A549 (cell line): ENCODE data around the gene MAPK6. TPM values are rescaled to one million over a fixed set of nuclear protein-coding genes. Genes with fewer than 3 reads are reported as not detected.

Source experiments
- CBX2 ChIP-seq: fragments of 200-600 bp; sonication (generic); IDR thresholded peaks from 2 replicates; pipeline ENCODE4 v1.6.1; 2016; ENCODE audit warnings: low read depth, mild to moderate bottlenecking, borderline replicate concordance
- CBX8 ChIP-seq: fragments of 200-600 bp; sonication (generic); IDR thresholded peaks from 2 replicates; pipeline ENCODE4 v1.6.1; 2016
- CHD2 ChIP-seq: fragments of 150-350 bp; IDR thresholded peaks from 2 replicates; pipeline ENCODE4 v1.6.1; 2014; ENCODE audit warnings: low read length; ENCODE audit not compliant: partially characterized antibody
- ESRRA ChIP-seq: fragments of 150-350 bp; IDR thresholded peaks from 2 replicates; pipeline ENCODE4 v1.6.1; 2014; ENCODE audit warnings: mild to moderate bottlenecking, low read length, borderline replicate concordance
- FOSB ChIP-seq: fragments of 250-450 bp; sonication (Bioruptor Pico); IDR thresholded peaks from 2 replicates; pipeline ENCODE4 v1.5.0; 2020; ENCODE audit warnings: mild to moderate bottlenecking, moderate library complexity
- FOXS1 ChIP-seq: fragments of 250-450 bp; sonication (Bioruptor Pico); IDR thresholded peaks from 2 replicates; pipeline ENCODE4 v1.5.0; 2020; ENCODE audit warnings: mild to moderate bottlenecking, moderate library complexity
- GATA3 ChIP-seq: IDR thresholded peaks from 2 replicates; pipeline ENCODE4 v1.6.1; 2012; ENCODE audit warnings: borderline replicate concordance
- HDAC2 ChIP-seq: fragments of 200-600 bp; sonication (generic); IDR thresholded peaks from 2 replicates; pipeline ENCODE4 v1.6.1; 2016
- HOXA7 ChIP-seq: fragments of 250-450 bp; sonication (Bioruptor Pico); IDR thresholded peaks from 2 replicates; pipeline ENCODE4 v1.5.0; 2020; ENCODE audit warnings: mild to moderate bottlenecking, moderate library complexity
- HOXB13 ChIP-seq: fragments of 250-450 bp; sonication (Bioruptor Pico); IDR thresholded peaks from 2 replicates; pipeline ENCODE4 v1.5.0; 2020; ENCODE audit warnings: low read depth, mild to moderate bottlenecking, moderate library complexity
- KDM1A ChIP-seq: fragments of 200-600 bp; sonication (generic); IDR thresholded peaks from 2 replicates; pipeline ENCODE4 v1.6.1; 2016; ENCODE audit warnings: low read depth, mild to moderate bottlenecking
- MAZ ChIP-seq: fragments of 150-350 bp; IDR thresholded peaks from 2 replicates; pipeline ENCODE4 v1.6.1; 2014; ENCODE audit warnings: antibody characterized with exemption, low read depth, low read length, borderline replicate concordance
- MYC ChIP-seq: IDR thresholded peaks from 2 replicates; pipeline ENCODE4 v1.6.1; 2012; ENCODE audit warnings: mild to moderate bottlenecking, inconsistent platforms, low read length, improper control_type of control experiment, borderline replicate concordance
- NFE2L2 ChIP-seq: fragments of 150-350 bp; conservative IDR thresholded peaks from 2 replicates; pipeline ENCODE4 v1.6.1; 2014; ENCODE audit warnings: low read length
- NR3C1 ChIP-seq: fragments of >200 bp; sonication (Bioruptor Twin); formaldehyde crosslinking; IDR thresholded peaks from 3 replicates; pipeline ENCODE4 v1.6.1; 2017
- PHF8 ChIP-seq: fragments of 200-600 bp; sonication (generic); IDR thresholded peaks from 2 replicates; pipeline ENCODE4 v1.6.1; 2016; ENCODE audit warnings: low read depth, mild to moderate bottlenecking, antibody characterized with exemption, moderate library complexity, borderline replicate concordance
- POLR2A ChIP-seq: IDR thresholded peaks from 2 replicates; pipeline ENCODE4 v1.6.1; 2012; ENCODE audit warnings: mild to moderate bottlenecking, low read length
- POLR2AphosphoS2 ChIP-seq: conservative IDR thresholded peaks from 2 replicates; pipeline ENCODE4 v1.6.1; 2012; ENCODE audit warnings: low read length, improper control_type of control experiment, inconsistent platforms
- RAD21 ChIP-seq, 2 experiments: fragments of >200 bp in 1 of 2; sonication (Bioruptor Twin) in 1 of 2; formaldehyde crosslinking in 1 of 2; IDR thresholded peaks in 1 of 2; conservative IDR thresholded peaks in 1 of 2; 2 replicates in 1 of 2; 3 replicates in 1 of 2; pipeline ENCODE4 v1.6.1; 2012 to 2018; ENCODE audit warnings: inconsistent platforms in 1 of 2
- RARB ChIP-seq: fragments of 250-450 bp; sonication (Bioruptor Pico); IDR thresholded peaks from 2 replicates; pipeline ENCODE4 v1.8.0; 2021; ENCODE audit warnings: mild to moderate bottlenecking, moderate library complexity
- RCOR1 ChIP-seq: fragments of 150-350 bp; IDR thresholded peaks from 2 replicates; pipeline ENCODE4 v1.6.1; 2014; ENCODE audit warnings: antibody characterized with exemption, low read length, low read depth
- REST ChIP-seq: fragments of 200-600 bp; sonication (generic); IDR thresholded peaks from 2 replicates; pipeline ENCODE4 v1.6.1; 2016; ENCODE audit warnings: antibody characterized with exemption, mild to moderate bottlenecking, moderate library complexity
- RFX5 ChIP-seq: fragments of 450-650 bp; IDR thresholded peaks from 2 replicates; pipeline ENCODE4 v1.7.1; 2014; ENCODE audit warnings: antibody characterized with exemption, mild to moderate bottlenecking, moderate library complexity
- TP53 ChIP-seq: fragments of 250-450 bp; sonication (Bioruptor Pico); IDR thresholded peaks from 2 replicates; pipeline ENCODE4 v1.5.0; 2021; ENCODE audit warnings: mild to moderate bottlenecking, moderate library complexity
- ZFP36 ChIP-seq: fragments of 450-650 bp; IDR thresholded peaks from 2 replicates; pipeline ENCODE4 v1.6.1; 2014; ENCODE audit warnings: borderline replicate concordance; ENCODE audit not compliant: partially characterized antibody
- ZNF302 ChIP-seq: fragments of 250-450 bp; sonication (Bioruptor Pico); IDR thresholded peaks from 2 replicates; pipeline ENCODE4 v1.9.0; 2021; ENCODE audit warnings: inconsistent platforms, mild to moderate bottlenecking, moderate library complexity
- polyA plus RNA-seq, 4 experiments: library from polyadenylated mRNA; depleted of rRNA in 3 of 4; stranded (reverse); fragments of >200 nt; fragmentation: RNase III in 1 of 4; extraction: RNeasy Plus Mini Kit Qiagen cat#74134 plus additional on column Dnase treatment in 1 of 4; gene quantifications; 2 replicates in 3 of 4; 3 replicates in 1 of 4; pipeline ENCODE4 v1.2.3, GENCODE V29; 2011 to 2017
- TF ChIP-seq, protein P1 (sequence below): fragments of >200 bp; sonication (Bioruptor Twin); formaldehyde crosslinking; IDR thresholded peaks from 2 replicates; pipeline ENCODE4 v1.6.1; 2016
- TF ChIP-seq, protein P2 (sequence below): fragments of 450-650 bp; IDR thresholded peaks from 2 replicates; pipeline ENCODE4 v1.6.1; 2014; ENCODE audit warnings: antibody characterized with exemption
- TF ChIP-seq, protein P3 (sequence below): fragments of 250-450 bp; sonication (Bioruptor Pico); IDR thresholded peaks from 2 replicates; pipeline ENCODE4 v1.5.0; 2020; ENCODE audit warnings: low read depth, mild to moderate bottlenecking, moderate library complexity
- TF ChIP-seq, protein P4 (sequence below): IDR thresholded peaks from 2 replicates; pipeline ENCODE4 v1.6.1; 2012
- TF ChIP-seq, protein P5 (sequence below): fragments of 250-450 bp; sonication (Bioruptor Pico); IDR thresholded peaks from 2 replicates; pipeline ENCODE4 v1.5.0; 2021; ENCODE audit warnings: mild to moderate bottlenecking, moderate library complexity, borderline replicate concordance
- TF ChIP-seq, protein P6 (sequence below): fragments of 150-350 bp; IDR thresholded peaks from 2 replicates; pipeline ENCODE4 v1.6.1; 2014; ENCODE audit warnings: low read depth, mild to moderate bottlenecking, low read length

MAPK6 gene
- polyA plus RNA-seq, 2 of the 4 experiments (the other 2 are of a cell fraction): 49.1 to 126 TPM

- TF ChIP-seq FOXS1 (CRISPR knock-in tag) (peak; percentile 68; the same call in 1 of the 2 replicates), CHD2 (no peak), POLR2A (no peak), RARB (CRISPR knock-in tag) (no peak), MAZ (no peak), NFE2L2 (no peak; the same call in 1 of the 2 replicates), ESRRA (peak; percentile 73), RFX5 (no peak), RAD21 (conservative IDR thresholded peaks at IDR 0.05 in 1 of 2, IDR thresholded peaks at IDR 0.05 in 1 of 2) (peak in 1 of 2 experiments; percentile 19; a peak in 3 of 5 replicates), KDM1A (no peak), CBX8 (no peak), GATA3 (peak; percentile 82; the same call in 1 of the 2 replicates), PHF8 (no peak), TP53 (CRISPR knock-in tag) (no peak; the same call in 1 of the 2 replicates), HDAC2 (no peak), NR3C1 (no peak), FOSB (CRISPR knock-in tag) (no peak), REST (no peak), HOXA7 (no peak), RCOR1 (no peak), ZFP36 (no peak), HOXB13 (CRISPR knock-in tag) (peak; percentile 54; the same call in 1 of the 2 replicates), POLR2AphosphoS2 (no peak), ZNF302 (CRISPR knock-in tag) (no peak), CBX2 (no peak), MYC (no peak; the same call in 1 of the 2 replicates)
- TF ChIP-seq, protein P1, sequence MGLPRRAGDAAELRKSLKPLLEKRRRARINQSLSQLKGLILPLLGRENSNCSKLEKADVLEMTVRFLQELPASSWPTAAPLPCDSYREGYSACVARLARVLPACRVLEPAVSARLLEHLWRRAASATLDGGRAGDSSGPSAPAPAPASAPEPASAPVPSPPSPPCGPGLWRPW: no peak
- TF ChIP-seq, protein P2, sequence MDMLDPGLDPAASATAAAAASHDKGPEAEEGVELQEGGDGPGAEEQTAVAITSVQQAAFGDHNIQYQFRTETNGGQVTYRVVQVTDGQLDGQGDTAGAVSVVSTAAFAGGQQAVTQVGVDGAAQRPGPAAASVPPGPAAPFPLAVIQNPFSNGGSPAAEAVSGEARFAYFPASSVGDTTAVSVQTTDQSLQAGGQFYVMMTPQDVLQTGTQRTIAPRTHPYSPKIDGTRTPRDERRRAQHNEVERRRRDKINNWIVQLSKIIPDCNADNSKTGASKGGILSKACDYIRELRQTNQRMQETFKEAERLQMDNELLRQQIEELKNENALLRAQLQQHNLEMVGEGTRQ: no peak
- TF ChIP-seq, protein P3, sequence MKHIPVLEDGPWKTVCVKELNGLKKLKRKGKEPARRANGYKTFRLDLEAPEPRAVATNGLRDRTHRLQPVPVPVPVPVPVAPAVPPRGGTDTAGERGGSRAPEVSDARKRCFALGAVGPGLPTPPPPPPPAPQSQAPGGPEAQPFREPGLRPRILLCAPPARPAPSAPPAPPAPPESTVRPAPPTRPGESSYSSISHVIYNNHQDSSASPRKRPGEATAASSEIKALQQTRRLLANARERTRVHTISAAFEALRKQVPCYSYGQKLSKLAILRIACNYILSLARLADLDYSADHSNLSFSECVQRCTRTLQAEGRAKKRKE (CRISPR knock-in tag): peak; percentile 93
- TF ChIP-seq, protein P4, sequence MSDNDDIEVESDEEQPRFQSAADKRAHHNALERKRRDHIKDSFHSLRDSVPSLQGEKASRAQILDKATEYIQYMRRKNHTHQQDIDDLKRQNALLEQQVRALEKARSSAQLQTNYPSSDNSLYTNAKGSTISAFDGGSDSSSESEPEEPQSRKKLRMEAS: peak; percentile 86
- TF ChIP-seq, protein P5, sequence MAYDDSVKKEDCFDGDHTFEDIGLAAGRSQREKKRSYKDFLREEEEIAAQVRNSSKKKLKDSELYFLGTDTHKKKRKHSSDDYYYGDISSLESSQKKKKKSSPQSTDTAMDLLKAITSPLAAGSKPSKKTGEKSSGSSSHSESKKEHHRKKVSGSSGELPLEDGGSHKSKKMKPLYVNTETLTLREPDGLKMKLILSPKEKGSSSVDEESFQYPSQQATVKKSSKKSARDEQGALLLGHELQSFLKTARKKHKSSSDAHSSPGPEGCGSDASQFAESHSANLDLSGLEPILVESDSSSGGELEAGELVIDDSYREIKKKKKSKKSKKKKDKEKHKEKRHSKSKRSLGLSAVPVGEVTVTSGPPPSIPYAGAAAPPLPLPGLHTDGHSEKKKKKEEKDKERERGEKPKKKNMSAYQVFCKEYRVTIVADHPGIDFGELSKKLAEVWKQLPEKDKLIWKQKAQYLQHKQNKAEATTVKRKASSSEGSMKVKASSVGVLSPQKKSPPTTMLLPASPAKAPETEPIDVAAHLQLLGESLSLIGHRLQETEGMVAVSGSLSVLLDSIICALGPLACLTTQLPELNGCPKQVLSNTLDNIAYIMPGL (CRISPR knock-in tag): no peak
- TF ChIP-seq, protein P6, sequence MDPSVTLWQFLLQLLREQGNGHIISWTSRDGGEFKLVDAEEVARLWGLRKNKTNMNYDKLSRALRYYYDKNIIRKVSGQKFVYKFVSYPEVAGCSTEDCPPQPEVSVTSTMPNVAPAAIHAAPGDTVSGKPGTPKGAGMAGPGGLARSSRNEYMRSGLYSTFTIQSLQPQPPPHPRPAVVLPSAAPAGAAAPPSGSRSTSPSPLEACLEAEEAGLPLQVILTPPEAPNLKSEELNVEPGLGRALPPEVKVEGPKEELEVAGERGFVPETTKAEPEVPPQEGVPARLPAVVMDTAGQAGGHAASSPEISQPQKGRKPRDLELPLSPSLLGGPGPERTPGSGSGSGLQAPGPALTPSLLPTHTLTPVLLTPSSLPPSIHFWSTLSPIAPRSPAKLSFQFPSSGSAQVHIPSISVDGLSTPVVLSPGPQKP: no peak
These were observed 74.8 kb downstream of the MAPK6 start (continued) for GRCh38 chr15:52093539-52094510.
